NCI-H82 treated with DMSO at 0.1 percent for 48 hours (cell line): ENCODE results near the gene SENP1.

Source experiments
- DNase-seq: peaks from one replicate; lab custom pipeline; 2025; ENCODE audit not compliant: unreplicated experiment; lab: John Stamatoyannopoulos, UW

The SENP1 gene

GRCh38 chr12:48001505-48002413, 104.1 kb downstream of the SENP1 start:
- DNase-seq, result peak; percentile 47

GRCh38 chr12:48000878-48001504, 104.9 kb downstream of the SENP1 start:
- peak; percentile 17 for DNase-seq

GRCh38 chr12:47999816-48000215, 106.1 kb downstream of the SENP1 start:
- no peak for DNase-seq

- DNase-seq, result no peak
These were observed 108.6 kb downstream of the SENP1 start for GRCh38 chr12:47997321-47997720.

GRCh38 chr12:47995981-47996401, 109.9 kb downstream of the SENP1 start:
- no peak for DNase-seq

GRCh38 chr12:47993491-47993890, 112.4 kb downstream of the SENP1 start:
- no peak for DNase-seq
